Stimulated activated CD8-positive, alpha-beta memory T cell treated with anti-CD3 and anti-CD28 coated beads, Interleukin-7, amount 100 ng/mL, for 24 hours (primary cell): Measurements from ENCODE around the gene HHLA2.
"Not testable (repeated sequence)": the region's sequence is repeated elsewhere in the genome, so short reads cannot be mapped to it uniquely, and the experiment has no call there.

Experiments
- DNase-seq: peaks from one replicate; pipeline ENCODE4 v3.0.0-alpha.2; 2020; ENCODE audit warnings: low read depth

HHLA2 gene

DNA sequence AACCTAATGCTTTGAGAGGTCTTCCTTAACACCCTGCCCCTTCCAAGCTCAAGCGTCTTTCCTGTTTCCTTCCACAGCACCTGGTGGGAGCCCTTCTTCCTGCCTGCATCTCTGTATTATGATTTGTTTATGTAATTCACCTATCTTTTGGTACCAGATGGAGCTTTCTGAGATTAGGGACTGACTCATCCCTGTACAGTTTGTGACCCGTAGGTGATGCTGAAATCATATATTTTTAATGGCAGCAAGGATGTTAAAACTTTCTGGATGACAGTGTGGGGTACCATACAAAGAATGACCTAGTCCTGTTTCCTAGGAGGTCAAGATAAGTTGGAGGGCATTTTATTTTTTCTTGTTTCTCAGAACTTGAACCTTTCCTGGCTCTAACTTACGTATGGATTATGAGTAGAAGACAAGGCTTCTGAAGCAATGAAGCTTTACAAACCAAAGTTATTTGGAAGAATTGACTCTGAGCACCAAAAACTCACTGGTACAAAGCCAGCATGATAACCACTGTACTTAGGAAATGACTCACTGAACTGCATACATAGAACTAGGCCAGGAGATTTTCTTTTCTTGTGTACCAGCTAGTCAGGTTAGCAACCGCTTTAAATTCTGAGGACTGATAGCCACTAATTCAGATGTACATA lies 46.6 kb downstream of the HHLA2 start:
- no peak for DNase-seq

DNA sequence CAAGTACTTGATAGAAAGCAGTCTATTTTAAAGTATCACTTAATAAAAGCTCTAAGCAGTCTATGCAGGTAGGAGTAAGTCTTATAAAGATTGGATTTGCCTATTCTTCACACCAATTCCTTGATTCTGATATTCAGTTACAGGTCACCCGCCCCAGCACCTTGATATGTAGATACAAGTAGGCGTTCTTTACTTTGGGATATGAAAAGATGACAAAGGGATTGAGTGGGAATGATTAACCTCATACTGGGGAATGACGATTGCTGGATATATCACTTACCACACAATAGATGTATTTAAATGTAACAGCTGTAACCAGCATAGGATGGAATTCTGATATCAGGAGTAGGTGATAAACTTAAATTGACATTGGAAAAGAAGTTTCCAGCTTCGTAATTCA lies 47.1 kb downstream of the HHLA2 start:
- DNase-seq, result no peak

DNA sequence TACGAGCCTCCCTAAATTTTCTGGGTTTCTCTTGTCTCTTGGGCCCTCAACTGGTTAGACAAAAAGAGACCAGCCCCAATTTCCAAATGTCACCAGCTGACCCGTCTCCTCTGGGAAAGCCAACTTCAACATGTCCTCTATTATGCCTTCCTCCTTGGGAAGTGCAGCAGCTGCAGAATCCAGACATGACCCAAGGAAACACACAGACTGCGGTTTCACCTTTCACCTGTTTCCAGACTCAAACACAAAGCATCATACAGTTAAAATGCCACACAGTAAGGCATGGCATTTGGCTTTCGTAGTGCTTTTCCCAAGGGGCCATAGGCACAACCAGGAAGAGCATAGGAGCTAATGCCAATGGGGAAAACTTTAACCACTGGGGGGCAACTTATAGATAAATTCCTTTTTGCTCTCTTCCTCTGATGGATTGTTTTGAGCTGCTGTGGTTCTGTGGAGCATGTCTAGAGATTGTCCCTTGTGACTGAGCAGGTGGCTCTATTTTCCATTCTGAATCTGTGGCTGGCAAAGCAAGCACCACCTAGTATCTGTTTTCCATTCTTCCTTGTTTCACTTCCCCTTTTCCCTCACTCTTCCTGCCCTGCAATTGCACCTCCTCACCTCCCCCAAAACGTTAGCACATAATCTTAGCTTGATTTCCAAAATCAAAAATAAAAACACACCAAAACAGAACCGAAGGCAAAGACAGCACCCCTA lies 49.3 kb downstream of the HHLA2 start:
- no peak for DNase-seq

DNA sequence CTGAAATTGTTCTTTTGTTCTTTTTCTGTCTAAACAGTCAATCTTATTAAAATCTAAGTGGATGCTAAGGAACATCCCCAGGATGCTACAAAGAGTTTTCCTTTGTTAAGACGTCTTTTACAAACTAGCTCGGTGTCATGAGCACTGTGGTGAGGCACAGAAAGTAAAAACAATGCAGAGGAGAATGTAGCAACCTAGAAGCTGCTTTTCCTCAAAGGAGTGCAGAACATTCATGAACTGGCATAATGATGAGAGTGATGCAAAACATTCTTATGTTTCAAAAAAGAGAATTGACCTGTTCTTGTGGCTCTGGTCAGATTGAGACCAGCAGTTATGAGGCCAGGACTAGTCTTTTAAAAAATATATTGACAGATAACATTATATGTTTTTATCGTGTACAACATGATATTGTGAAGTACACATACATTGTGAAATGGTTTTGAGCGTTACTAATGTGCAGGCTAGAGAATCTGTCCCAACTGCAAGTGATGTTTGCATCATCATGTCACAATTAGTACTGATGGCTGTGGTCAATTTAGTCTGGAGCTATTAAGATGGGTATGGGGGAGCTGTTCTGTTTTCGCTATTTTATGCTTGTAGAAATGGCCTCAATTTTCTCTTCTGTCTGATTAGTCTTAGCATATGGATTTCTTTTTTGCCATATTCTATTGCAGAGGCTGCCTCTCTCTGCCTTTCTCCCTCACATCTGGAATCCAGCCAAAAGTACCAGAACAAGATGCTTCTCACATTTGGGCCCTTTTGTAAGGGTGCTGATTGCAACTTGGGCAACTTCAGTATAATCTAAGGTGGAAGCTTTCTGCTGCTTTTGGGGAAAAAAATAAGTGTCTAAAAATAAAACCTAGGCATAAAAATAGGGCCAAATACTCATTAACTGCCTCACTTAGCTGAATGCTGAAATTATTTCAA lies 50.2 kb downstream of the HHLA2 start:
- DNase-seq, result no peak

DNA sequence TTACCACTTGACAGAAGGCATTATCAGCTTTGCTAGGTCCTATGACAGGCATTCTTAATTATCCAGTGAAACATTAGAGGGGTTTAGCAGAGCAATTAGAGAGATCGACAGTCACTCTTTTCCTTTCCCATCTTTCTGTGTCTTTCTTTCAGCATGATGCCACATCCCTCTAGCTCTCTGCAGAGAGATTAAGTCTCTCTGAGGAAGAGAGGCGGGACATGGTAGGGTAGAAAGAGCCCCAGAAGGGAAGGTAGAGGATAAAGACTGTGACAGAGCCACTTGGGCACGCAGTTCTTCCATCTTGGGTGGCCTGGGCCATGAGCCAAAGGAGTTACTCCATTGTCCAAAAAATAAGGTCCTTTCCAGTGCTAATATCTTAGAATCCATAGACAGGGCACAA lies 55.8 kb downstream of the HHLA2 start:
- DNase-seq, result no peak

DNA sequence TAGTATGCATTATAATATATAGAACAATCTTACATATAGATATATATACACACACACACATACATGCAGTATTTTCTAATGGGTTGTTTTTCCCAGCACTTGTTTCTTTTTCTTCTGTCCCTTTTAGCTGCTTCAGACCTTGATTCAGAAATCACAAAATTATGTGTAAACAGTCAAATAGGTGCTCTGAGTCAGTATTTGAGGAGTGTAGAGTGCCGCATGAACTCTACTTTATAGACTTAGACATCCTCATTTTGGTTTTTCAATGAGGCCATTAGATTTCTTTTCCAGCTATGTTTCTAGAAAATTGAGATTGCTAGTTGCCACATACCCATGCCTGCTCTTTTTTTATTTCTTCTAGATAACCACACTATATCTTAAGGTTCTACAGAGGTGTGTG lies 58.2 kb downstream of the HHLA2 start:
- no peak for DNase-seq

DNA sequence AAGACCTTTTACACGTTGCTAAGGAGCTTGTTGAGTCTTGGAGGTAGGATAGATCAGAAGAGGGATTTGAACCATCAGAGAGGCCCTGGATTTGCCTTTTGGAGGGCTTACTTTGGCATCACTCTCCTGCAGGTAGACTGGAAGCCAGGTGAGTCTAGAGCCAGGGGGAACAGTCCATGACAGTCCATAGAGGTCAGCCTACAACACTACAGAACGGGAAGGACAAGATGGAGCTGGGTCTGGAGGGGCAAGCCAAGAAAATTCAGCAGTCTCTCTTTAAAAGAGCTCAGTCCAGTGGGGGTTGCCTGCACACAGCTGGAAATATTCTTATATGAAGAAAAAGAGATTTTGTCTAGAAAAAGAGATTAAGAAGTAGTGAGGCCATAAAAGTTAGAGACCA lies 60.7 kb downstream of the HHLA2 start:
- no peak for DNase-seq

DNA sequence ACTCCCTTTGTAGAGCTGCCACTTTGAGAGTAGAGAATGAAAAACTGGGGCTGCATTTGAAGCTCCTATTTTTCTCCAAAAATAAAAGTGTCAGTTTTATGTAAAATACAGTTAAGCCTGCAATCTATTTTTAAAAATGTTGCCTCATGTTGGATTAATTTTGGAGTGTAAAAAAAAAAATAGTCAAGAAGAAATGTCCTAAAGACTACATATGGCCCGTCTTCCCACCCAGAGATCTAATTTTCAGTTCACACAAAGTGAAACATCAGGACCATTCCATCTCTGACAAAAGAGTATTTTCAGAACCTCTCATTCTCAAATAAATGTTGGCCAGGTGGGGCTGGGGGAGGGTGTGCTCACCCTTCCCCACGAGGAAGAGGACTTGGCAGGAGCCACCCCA lies 62.7 kb downstream of the HHLA2 start:
- DNase-seq, result no peak

DNA sequence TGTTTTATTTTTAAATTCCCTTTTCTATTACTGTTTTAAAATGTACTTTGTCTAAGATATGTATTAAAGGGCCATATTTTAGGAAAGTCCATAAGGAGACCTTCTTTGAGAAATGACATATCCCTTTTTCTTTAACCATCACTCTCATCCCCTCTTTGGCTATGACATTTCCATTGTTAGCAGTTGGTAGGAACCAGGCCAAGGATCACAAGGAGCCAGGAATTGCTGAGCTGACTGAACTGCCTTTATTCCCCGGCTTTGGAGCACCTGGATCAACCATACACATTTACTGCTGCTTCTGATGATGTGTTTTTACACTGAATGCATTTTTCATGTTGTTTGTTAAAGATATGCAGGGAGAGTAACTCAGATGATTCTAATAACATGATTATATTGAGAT lies 79.7 kb downstream of the HHLA2 start:
- no peak for DNase-seq

DNA sequence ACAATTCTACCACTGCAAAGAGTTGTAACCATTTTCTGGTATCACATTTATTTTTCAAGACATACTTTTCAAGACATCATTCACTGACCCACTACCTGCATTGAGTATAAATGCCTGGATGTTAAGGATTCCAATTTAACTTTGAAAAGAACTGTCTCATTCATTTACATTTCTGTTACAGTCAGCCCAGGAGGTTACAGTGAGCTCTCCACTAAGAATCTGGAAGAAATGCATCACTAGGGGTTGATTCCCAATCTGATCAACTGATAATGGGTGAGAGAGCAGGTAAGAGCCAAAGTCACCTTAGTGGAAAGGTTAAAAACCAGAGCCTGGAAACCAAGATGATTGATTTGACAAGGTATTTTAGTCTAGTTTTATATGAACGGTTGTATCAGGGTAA lies 81.0 kb downstream of the HHLA2 start:
- DNase-seq, result no peak

DNA sequence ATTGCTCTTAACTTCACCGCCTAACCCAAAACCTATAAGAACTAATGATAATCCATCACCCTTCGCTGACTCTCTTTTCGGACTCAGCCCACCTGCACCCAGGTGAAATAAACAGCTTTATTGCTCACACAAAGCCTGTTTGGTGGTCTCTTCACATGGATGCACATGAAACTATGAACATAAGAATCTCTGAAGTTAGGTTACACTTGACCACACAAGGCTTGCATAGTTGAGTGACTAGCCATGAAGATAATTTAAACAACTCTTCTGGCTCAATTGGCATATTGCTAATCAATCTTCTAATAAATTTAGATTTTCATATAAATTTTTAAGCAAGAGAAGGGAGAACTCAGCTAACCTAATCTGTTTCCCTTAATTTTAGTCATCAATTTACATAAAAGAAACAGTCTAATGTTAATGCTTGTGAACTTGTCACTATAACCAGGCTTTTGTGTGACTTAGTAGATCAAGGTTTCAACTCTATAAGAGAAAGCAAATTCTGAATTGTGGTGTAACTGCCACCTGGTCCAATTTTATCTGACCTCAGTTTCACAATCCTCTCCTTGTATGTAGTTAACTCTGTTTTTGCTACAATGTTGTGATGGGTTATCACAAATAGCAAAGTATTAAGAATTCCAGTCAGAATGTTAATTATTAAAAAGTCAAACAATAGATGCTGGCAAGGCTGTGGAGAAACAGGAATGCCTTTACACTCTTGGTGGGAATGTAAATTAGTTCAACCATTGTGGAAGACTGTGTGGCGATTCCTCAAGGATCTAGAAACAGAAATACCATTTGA lies 82.0 kb downstream of the HHLA2 start:
- no peak for DNase-seq

DNA sequence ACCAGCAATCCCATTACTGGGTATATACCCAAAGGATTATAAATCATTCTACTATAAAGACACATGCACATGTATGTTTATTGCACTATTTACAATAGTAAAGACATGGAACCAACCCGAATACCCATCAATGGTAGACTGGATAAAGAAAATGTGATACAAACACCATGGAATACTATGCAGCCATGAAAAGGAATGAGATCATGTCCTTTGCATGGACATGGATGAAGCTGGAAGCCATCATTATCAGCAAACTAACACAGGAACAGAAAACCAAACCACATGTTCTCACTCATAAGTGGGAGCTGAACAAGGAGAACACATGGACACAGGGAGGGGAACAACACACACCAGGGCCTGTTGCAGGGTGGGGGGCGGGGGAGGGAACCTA lies 82.6 kb downstream of the HHLA2 start:
- DNase-seq, result not testable (repeated sequence)

DNA sequence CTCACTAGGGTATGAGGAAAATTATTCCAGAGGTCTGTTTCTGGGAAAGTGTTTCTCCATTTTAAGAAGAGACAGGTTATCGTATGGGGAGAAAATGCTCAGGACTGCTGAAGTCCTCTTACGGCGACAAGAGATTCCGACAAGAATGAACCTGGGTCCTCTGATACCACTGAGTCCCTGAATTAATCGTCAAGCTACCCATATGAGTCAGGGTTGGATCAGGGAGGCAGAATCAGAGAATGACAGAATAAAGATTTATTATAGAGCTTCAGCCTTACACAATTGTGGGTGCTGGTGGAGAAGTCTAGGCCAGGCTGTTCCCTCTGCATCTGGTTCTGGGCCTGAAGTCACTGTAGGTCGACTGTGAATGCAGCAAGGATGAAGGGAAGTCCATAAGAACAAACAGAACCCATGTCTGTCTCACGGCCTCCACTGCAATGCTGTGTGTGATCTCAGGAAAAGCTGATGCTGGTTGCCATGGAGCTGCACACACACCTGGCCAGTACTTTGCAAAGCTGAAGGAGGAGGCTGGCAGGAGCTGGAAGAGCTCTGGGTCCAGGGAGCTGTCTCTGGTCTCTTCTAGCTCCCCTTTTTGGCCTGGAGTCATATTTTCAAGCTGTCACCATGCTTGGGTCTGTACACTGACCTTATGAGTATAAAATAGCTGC lies 83.9 kb downstream of the HHLA2 start:
- DNase-seq, result no peak

DNA sequence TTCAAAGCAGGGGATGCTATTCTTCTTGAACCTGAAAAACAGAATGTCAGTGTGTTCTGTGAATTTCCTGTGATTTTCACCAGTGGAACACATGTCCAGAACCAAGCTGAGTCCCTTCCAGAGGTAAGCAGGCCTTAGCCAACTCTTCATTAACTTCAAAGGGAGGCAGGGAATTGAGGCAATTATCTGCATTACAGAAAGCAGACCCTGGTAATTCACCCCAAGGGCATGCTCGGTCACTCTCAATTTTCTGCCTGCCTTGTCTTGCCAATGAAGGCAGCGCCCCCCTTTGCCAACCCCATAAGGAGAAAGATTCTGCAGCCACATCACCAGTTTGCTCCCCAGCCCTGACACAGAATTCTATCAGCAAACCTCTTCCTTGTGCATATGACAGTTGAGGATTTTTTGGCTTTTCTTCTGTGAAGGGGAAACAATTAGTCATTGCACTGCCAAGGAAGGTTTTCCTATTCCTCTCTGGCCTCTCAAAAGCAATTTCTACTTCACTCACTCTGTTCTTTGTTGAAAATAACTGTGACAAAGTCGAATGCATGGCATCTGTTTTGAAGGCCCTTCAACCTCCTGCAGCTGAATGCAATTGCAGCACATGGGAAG lies 85.3 kb downstream of the HHLA2 start:
- no peak for DNase-seq

DNA sequence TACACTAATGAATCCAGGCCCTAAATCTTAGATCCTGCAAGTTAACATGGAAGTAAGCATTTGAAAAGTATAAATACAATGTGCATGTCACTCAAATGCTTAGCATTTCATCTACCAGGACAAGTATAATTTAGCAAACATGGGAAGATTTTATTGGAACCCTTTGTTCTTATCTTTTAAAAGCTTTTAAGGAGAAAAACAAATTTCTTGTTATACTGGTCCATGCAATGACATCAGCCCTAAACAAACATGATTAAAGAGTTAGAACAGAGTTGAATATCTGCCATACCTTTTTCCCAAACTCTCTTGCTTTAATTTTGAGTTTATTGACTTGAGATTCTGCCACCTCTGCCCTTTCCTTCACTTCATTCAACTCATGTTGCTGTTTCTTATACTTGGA lies 87.0 kb downstream of the HHLA2 start:
- no peak for DNase-seq

DNA sequence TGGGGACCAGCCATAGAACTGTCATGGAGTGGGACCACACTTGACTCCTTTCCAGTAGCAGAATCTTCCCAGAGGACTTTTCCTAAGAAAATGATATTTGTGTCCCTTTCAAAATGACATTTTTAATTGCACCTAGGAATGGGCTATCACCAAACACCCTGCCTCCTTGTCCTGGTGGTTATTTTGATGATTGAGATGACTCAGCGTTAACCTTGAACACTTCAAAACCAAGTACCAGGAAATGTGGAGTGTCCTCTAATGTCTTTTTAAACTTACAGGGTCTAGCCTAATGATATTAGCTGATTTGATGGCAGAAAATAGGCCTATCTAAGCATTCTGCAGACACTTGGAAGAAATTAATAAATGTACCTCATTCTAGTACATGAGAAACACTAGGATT lies 90.7 kb downstream of the HHLA2 start:
- no peak for DNase-seq

DNA sequence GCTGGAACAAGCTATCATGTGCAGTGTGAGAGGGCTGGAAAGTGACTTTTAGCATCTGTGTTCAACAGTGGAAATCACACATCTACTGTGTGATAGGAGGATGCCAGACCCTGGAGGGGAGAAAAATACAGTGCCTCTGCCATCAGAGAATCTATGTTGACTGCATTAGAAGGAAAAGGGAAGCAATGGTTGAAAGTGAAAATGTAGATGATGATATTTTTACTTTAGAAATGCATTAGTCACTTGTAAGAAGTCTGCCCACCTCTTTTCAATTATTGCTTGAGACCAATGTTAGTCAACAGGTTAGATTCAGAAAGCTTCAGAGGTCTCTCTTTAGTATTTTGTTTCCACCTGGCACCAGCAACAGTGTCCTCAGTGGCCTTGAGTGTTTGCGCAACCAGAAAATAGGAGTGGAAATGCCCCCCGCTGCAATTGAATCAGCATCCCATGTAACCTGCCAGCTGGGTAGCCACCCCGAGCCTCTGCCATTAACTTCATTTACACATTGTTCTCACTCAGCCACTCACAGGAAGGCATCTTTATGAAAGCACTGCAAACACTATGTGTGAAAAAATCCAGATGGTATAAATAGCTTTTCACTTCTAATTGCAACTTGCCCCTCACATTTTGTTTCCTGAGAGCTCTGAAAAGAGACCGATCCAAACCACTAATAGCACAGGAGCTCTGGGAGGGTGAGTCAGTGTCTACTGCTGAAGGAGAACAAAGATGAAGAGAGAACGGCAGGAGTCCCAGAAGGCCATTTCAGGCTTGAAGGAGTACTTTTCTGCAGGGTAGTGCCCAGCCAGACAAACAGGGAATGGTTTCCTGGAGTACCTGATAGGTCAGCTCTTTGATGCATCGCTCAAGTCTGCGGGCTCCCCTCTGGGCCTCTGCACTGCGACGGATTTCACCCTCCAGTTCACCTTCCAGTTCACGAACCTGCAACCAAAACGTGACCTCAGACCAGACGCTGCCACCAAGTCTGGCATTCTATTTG lies 92.1 kb downstream of the HHLA2 start:
- no peak for DNase-seq

DNA sequence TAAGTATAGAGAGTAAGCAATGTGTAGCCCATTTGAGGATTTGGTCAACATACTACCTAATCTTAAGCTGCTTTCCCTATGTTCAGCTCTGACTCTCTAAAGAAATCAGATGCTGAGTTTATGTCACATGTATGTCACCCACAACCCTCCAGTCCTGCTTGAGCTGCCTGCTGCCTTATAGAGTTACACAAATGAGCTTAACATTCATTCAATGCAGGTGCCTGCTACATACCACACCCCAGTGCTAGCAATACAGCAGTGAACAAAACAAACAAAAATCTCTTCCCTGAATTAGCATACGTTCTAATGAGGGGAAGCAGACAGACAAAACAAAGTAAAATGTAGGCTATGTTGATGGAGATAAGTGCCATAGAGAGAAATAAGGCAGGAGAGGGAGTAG lies 93.0 kb downstream of the HHLA2 start:
- no peak for DNase-seq

DNA sequence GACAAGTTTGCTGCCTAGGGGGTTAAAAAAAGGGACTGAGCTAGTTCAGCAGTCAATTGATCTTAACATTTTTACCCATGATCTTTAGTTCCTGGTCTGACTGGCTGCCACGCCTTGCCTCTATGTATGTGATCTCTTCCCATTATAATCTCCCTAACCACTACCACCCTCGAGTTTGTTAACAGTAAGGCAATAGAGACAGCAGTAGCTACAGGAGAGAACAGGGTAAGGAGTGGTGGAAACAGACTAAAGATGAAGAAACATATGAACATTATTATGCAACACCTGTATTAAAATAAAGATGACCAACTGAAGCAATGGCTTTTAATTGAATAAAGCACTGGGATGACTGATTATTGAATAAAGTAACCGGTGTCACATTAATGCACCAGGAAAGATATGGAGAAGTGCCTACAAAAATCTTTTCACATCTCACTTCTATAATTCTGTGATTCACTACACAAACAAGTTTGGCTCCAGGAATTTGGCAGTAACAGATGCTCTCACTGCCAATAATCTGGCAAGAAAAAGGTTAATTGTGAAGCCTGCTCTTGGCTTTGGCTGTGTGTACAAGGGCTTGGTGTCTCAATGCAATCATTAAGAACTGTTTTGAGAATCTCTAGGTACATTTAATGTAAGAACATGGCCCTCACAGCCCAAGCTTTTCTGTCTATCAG lies 95.7 kb downstream of the HHLA2 start:
- no peak for DNase-seq
